ENCODE results near the gene ARSJ. TPM values are rescaled to one million over a fixed set of nuclear protein-coding genes. Genes with fewer than 3 reads are reported as not detected.
"Not testable (repeated sequence)": the region's sequence is repeated elsewhere in the genome, so short reads cannot be mapped to it uniquely, and the experiment has no call there.

The ARSJ gene
- total RNA-seq, 4 donors from 2014 or later = 0.15 to 0.67 (median 0.46) TPM

DNA sequence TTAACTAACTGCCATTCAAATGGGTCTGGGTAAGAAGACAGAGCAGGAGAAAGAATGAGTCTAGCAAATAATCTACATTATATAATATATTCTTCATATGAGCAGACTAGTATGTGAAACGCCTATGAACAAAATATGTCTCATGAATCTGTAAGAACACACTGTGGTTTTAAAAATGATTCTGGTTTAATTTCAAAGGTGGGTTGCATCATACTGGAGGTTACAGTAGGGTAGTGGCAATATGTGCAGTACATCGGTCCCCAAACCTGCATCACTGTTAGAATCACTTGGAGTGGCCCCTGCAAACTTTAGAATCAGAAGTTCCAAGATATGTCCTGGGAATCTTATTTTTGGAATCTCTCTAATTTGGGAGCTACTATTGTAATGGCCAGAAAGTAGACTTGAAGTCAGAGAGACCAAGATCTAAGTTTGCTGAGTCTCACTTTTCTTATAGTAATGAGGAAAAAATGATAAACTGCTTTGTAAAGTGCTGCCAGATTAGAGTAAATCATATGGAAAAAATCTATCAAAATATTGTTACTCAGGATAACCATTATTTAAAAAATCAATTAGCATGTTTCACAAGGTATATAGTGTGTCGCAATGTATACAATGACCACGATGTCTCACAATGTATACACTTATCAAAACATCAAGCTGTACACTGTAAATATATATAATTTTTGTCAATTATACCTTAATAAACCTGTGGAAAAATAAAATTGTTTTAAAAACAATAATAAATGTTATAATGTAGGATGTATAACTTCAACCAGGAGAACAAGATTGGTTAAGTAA, 37.9 kb upstream of the ARSJ start:
- H3K4me1 ChIP-seq = no peaks in the 10 kb centered on the region
- no peaks in the 10 kb centered on the region for H3K9me3 ChIP-seq
- H3K27ac ChIP-seq = no peak overlapping the region
- in situ Hi-C loops (cut with MboI; ENCODE audit: low sequenced_read_pairs in 4 of 4) (no loop called here), intact Hi-C loops (cut with DNase I; ENCODE audit: low total_unique reads) (no loop called here)
- no peak for ATAC-seq
- no peak overlapping the region for H3K4me3 ChIP-seq
- no peaks in the 10 kb centered on the region for H3K36me3 ChIP-seq
- no peak for TF ChIP-seq POLR2A (IDR thresholded peaks at IDR 0.05)
- TF ChIP-seq, protein P1, sequence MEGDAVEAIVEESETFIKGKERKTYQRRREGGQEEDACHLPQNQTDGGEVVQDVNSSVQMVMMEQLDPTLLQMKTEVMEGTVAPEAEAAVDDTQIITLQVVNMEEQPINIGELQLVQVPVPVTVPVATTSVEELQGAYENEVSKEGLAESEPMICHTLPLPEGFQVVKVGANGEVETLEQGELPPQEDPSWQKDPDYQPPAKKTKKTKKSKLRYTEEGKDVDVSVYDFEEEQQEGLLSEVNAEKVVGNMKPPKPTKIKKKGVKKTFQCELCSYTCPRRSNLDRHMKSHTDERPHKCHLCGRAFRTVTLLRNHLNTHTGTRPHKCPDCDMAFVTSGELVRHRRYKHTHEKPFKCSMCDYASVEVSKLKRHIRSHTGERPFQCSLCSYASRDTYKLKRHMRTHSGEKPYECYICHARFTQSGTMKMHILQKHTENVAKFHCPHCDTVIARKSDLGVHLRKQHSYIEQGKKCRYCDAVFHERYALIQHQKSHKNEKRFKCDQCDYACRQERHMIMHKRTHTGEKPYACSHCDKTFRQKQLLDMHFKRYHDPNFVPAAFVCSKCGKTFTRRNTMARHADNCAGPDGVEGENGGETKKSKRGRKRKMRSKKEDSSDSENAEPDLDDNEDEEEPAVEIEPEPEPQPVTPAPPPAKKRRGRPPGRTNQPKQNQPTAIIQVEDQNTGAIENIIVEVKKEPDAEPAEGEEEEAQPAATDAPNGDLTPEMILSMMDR (IDR thresholded peaks at IDR 0.05 in 4 of 5, conservative IDR thresholded peaks at IDR 0.05 in 1 of 5) = no peak
- DNase-seq = no peak
- no peaks in the 10 kb centered on the region for H3K27me3 ChIP-seq

DNA sequence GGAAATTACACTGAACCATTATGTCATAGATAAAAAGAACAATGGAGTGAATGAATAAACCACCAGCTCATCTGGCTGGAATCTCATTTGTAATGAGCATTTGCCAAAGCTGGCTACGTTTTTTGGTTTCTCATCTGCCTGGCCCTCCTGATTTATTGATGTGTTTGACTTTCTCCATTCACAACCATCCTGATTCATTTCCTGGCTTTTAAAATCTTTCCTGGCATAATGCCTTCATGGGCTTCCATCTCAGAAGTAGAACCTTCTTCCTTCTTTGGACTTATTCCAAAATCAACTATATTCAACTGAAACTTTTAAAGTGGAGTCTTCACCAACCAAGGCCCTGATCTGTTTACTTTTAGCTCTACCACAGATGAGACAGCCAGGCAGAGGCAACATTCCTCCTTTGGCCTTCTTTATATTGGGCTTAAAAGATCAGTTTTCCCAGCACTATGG, 36.0 kb upstream of the ARSJ start:
- ATAC-seq = no peak

DNA sequence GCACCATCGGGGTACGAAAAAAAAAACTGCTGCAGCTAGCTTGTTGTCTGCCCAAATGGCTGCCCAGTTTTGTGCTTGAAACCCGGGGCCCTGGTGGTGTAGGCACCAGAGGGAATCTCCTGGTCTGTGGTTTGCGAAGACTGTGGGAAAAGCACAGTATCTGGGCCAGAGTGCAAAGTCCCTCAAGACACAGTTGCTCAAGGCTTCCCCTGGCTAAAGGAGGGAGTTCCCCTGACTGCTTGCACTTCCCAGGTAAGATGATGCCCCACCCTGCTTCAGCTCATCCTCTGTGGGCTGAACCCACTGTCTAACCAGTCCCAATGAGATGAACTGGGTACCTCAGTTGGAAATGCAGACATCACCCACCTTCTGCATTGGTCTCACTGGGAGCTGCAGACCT, 33.8 kb upstream of the ARSJ start:
- H3K27me3 ChIP-seq; H3K36me3 ChIP-seq; ATAC-seq; in situ Hi-C loops (cut with MboI; ENCODE audit: low sequenced_read_pairs in 4 of 4); H3K4me3 ChIP-seq; H3K4me1 ChIP-seq; intact Hi-C loops (cut with DNase I; ENCODE audit: low total_unique reads); H3K9me3 ChIP-seq; H3K27ac ChIP-seq; DNase-seq: not testable (repeated sequence)

More for the DNA sequence above, 36.0 kb upstream of the ARSJ start:
- no peaks in the 10 kb centered on the region for H3K9me3 ChIP-seq
- H3K4me3 ChIP-seq = no peak overlapping the region
- no peaks in the 10 kb centered on the region for H3K4me1 ChIP-seq
- no peaks in the 10 kb centered on the region for H3K36me3 ChIP-seq
- in situ Hi-C loops (cut with MboI; ENCODE audit: low sequenced_read_pairs in 4 of 4) (no loop called here), intact Hi-C loops (cut with DNase I; ENCODE audit: low total_unique reads) (no loop called here)
- DNase-seq = no peak
- H3K27ac ChIP-seq = no peak overlapping the region
- no peak for TF ChIP-seq POLR2A (IDR thresholded peaks at IDR 0.05)
- TF ChIP-seq, protein P1 (IDR thresholded peaks at IDR 0.05 in 4 of 5, conservative IDR thresholded peaks at IDR 0.05 in 1 of 5) = no peak
- H3K27me3 ChIP-seq = no peaks in the 10 kb centered on the region

DNA sequence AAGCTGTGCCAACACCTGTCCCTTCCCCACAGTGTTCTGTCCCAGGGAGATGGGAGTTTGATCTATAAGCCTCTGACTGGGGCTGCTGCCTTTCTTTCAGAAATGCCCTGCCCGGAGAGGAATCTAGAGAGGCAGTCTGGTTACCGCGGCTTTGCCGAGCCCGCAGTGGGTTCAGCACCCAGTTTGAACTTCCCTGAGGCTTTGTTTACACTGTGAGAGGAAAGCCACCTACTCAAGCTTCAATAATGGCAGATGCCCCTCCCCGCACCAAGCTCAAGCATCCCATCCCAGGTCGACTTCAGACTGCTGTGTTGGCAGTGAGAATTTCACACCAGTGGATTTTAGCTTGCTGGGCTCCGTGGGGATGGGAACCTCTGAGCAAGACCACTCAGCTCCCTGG, 33.3 kb upstream of the ARSJ start:
- no peaks in the 10 kb centered on the region for H3K27me3 ChIP-seq
- TF ChIP-seq POLR2A (IDR thresholded peaks at IDR 0.05) = no peak
- TF ChIP-seq, protein P1 (IDR thresholded peaks at IDR 0.05 in 4 of 5, conservative IDR thresholded peaks at IDR 0.05 in 1 of 5) = no peak
- no peaks in the 10 kb centered on the region for H3K9me3 ChIP-seq
- H3K4me1 ChIP-seq = no peaks in the 10 kb centered on the region
- intact Hi-C loops (cut with DNase I; ENCODE audit: low total_unique reads) (no loop called here), in situ Hi-C loops (cut with MboI; ENCODE audit: low sequenced_read_pairs in 4 of 4) (no loop called here)
- H3K27ac ChIP-seq = no peak overlapping the region
- H3K4me3 ChIP-seq = no peak overlapping the region
- no peaks in the 10 kb centered on the region for H3K36me3 ChIP-seq
- DNase-seq = no peak
- ATAC-seq = no peak

DNA sequence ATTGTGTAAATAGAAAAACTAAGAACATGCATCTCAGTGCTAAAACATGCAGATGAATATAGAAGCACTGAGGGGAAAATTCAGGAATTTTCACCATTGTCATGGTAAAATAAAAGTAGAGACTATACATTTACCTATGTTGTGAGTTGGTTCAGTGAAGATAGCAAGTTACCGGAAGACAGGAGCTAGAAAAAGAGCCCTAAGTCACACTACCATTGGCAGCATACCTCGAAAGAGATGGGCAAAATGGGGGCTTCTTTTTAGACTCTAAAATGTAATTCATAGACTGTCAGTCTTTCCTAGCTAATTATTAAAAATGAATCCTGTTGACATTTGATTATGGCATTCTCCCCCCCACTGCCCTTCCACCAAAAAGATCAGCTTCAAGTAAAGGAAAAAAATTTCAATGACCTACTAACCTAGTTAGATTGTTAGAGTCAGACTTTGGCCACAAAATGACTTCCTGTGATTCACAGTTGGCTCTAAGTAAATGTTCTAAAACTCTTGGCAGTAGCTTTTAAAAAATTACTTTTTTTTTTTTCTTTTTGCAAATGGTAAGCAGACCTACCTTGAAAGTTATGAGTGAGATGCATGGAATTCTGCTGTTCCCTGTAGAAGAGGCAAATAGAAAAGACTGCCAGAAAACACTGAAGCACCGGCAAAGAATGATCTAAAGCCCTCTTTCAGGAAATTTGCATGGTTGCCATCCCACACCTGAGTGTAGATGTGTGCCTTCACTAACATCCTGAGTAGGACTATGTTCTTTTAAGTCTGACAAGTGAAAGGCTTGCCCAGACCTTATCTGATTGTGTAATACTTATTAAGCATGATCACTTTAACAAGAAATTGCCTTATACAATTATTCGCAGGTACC, 26.4 kb upstream of the ARSJ start:
- no peak for ATAC-seq
- no peak overlapping the region for H3K4me3 ChIP-seq
- no peaks in the 10 kb centered on the region for H3K9me3 ChIP-seq
- no peaks in the 10 kb centered on the region for H3K4me1 ChIP-seq
- intact Hi-C loops (cut with DNase I; ENCODE audit: low total_unique reads) (no loop called here), in situ Hi-C loops (cut with MboI; ENCODE audit: low sequenced_read_pairs in 4 of 4) (no loop called here)
- H3K27ac ChIP-seq = no peak overlapping the region
- no peak for DNase-seq
- no peaks in the 10 kb centered on the region for H3K27me3 ChIP-seq
- no peaks in the 10 kb centered on the region for H3K36me3 ChIP-seq
- TF ChIP-seq, protein P1 (IDR thresholded peaks at IDR 0.05 in 4 of 5, conservative IDR thresholded peaks at IDR 0.05 in 1 of 5) = no peak
- TF ChIP-seq POLR2A (IDR thresholded peaks at IDR 0.05) = no peak

DNA sequence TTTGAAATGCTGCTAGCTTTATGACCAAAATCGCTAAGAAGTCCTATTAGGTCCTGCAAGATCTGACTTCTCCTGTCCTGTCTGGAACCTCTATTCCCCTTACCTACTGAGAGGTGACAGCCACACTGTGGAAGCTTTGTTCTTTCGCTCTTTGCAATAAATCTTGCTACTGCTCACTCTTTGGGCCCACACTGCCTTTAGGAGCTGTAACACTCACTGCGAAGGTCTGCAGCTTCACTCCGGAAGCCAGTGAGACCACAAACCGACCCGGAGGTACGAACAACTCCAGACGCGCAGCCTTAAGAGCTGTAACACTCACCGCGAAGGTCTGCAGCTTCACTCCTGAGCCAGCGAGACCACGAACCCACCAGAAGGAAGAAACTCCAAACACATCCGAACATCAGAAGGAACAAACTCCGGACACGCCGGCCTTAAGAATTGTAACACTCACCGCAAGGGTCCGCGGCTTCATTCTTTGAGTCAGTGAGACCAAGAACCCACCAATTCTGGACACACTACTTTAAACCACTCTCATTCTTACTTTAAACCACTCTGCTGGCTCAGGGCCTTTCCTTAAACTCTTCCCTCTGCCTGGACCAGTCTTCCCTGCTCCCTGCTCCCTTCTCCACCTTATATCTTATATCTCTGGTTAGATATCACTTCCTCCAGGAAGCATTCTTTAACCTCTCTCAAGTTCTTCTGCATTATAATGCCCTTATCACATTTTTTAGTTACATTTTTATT, 25.2 kb upstream of the ARSJ start:
- not testable (repeated sequence) for DNase-seq

More for the DNA sequence above, 25.2 kb upstream of the ARSJ start:
- H3K36me3 ChIP-seq; H3K4me3 ChIP-seq; intact Hi-C loops (cut with DNase I; ENCODE audit: low total_unique reads); H3K27me3 ChIP-seq; H3K27ac ChIP-seq; ATAC-seq; in situ Hi-C loops (cut with MboI; ENCODE audit: low sequenced_read_pairs in 4 of 4); H3K9me3 ChIP-seq; H3K4me1 ChIP-seq: not testable (repeated sequence)
